Panc1 (cell line): Measurements from ENCODE around the gene PPP1CC.

Experiments used
- POLR2AphosphoS5 ChIP-seq: IDR thresholded peaks from 2 replicates; pipeline ENCODE4 v1.6.1; 2012; ENCODE audit warnings: mild to moderate bottlenecking, low read depth, low read length, moderate library complexity
- SIN3A ChIP-seq: IDR thresholded peaks from 2 replicates; pipeline ENCODE4 v1.6.1; 2012; ENCODE audit warnings: low read depth, mild to moderate bottlenecking, low read length, moderate library complexity, borderline replicate concordance; ENCODE audit not compliant: insufficient read depth
- TF ChIP-seq, protein P1 (sequence below): fragments of 450-650 bp; IDR thresholded peaks from 2 replicates; pipeline ENCODE4 v1.5.1; 2017; ENCODE audit warnings: mild to moderate bottlenecking
- TF ChIP-seq, protein P2 (sequence below), 2 experiments: IDR thresholded peaks; 2 replicates each; pipeline ENCODE4 v1.6.1; 2011 to 2012; ENCODE audit warnings: low read depth in 2 of 2, control low read depth in 1 of 2, low read length in 1 of 2, mild to moderate bottlenecking in 1 of 2, moderate library complexity in 1 of 2; ENCODE audit not compliant: insufficient read depth in 1 of 2

DNA sequence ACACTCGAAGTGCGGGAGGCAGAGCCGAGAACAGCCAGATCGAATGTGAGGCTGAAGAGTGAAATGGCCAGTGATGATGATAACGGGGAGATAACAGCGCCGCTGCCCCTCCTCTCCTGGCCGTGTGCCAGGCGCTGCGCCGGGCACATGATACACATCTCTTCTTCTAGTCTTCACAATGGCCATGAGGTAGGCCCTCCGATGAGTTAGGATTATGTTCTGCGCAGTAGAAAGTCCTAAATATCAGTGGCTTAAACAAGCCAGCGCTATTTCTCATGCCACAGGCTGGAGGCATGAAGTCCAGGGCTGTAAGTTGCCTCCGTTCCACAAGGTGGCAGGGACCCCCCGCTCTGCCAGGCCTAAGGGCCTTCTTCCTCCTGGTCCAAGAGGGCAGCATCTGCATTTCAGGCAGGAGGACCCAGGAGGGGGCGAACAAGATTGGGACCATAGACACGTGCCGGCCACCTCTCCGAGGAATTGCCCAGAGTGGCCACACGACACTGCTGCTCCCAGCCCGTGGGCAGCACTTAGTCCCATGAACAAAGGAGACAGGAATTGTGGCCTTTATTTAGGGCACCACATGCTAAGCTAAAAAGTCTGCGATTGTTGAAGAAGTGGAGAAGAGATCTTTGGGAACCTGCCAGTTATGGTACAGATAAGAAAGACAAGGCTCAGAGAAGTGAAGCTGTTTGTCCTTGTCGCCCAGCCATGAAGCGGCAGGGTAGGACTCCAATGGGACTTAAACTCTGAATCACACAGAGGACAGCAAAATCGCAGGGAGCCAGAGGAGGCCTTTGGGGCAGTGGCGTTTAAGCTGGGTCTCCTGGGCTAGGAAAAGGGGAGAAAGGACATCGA lies 42.9 kb downstream of the PPP1CC start:
- TF ChIP-seq, protein P1, sequence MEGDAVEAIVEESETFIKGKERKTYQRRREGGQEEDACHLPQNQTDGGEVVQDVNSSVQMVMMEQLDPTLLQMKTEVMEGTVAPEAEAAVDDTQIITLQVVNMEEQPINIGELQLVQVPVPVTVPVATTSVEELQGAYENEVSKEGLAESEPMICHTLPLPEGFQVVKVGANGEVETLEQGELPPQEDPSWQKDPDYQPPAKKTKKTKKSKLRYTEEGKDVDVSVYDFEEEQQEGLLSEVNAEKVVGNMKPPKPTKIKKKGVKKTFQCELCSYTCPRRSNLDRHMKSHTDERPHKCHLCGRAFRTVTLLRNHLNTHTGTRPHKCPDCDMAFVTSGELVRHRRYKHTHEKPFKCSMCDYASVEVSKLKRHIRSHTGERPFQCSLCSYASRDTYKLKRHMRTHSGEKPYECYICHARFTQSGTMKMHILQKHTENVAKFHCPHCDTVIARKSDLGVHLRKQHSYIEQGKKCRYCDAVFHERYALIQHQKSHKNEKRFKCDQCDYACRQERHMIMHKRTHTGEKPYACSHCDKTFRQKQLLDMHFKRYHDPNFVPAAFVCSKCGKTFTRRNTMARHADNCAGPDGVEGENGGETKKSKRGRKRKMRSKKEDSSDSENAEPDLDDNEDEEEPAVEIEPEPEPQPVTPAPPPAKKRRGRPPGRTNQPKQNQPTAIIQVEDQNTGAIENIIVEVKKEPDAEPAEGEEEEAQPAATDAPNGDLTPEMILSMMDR, result peak; percentile 48
- TF ChIP-seq SIN3A (no peak), POLR2AphosphoS5 (no peak)
- TF ChIP-seq, protein P2, sequence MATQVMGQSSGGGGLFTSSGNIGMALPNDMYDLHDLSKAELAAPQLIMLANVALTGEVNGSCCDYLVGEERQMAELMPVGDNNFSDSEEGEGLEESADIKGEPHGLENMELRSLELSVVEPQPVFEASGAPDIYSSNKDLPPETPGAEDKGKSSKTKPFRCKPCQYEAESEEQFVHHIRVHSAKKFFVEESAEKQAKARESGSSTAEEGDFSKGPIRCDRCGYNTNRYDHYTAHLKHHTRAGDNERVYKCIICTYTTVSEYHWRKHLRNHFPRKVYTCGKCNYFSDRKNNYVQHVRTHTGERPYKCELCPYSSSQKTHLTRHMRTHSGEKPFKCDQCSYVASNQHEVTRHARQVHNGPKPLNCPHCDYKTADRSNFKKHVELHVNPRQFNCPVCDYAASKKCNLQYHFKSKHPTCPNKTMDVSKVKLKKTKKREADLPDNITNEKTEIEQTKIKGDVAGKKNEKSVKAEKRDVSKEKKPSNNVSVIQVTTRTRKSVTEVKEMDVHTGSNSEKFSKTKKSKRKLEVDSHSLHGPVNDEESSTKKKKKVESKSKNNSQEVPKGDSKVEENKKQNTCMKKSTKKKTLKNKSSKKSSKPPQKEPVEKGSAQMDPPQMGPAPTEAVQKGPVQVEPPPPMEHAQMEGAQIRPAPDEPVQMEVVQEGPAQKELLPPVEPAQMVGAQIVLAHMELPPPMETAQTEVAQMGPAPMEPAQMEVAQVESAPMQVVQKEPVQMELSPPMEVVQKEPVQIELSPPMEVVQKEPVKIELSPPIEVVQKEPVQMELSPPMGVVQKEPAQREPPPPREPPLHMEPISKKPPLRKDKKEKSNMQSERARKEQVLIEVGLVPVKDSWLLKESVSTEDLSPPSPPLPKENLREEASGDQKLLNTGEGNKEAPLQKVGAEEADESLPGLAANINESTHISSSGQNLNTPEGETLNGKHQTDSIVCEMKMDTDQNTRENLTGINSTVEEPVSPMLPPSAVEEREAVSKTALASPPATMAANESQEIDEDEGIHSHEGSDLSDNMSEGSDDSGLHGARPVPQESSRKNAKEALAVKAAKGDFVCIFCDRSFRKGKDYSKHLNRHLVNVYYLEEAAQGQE (IDR thresholded peaks at IDR 0.05; ENCODE audit: insufficient read depth in 1 of 2, low read depth in 2 of 2, low read length in 1 of 2), result no peak
